Activated CD4-positive, CD25-positive, alpha-beta regulatory T cell treated with anti-CD3 and anti-CD28 coated beads, Interleukin-2, amount 50 U/mL, for 16 hours (primary cell): Measurements from ENCODE around the gene NUP214.

Experiments used
- DNase-seq: peaks from one replicate; pipeline ENCODE4 v3.0.0-alpha.2; 2020; ENCODE audit warnings: low read depth, low spot score

Gene NUP214

GRCh38 chr9:131125288-131126058 is at the start of gene NUP214:
Gene NUP214, plus strand, starts transcription at chr9:131125586. Its CDS starts 119 bp downstream, at chr9:131125705.
- DNase-seq, result peak; percentile 100

GRCh38 chr9:131076347-131077195 is 48.8 kb upstream of the NUP214 start:
- no peak for DNase-seq

- no peak for DNase-seq
These were observed 46.7 kb upstream of the NUP214 start for GRCh38 chr9:131078427-131079366.

GRCh38 chr9:131080589-131080988 is 44.8 kb upstream of the NUP214 start:
- DNase-seq, result no peak

GRCh38 chr9:131081868-131082267 is 43.5 kb upstream of the NUP214 start:
- no peak for DNase-seq

- DNase-seq, result no peak
These were observed 42.4 kb upstream of the NUP214 start for GRCh38 chr9:131082774-131083512.

GRCh38 chr9:131084661-131085369 is 40.6 kb upstream of the NUP214 start:
- DNase-seq, result no peak

GRCh38 chr9:131085370-131086122 is 39.8 kb upstream of the NUP214 start:
- no peak for DNase-seq

- DNase-seq, result no peak
These were observed 38.0 kb upstream of the NUP214 start for GRCh38 chr9:131087354-131087893.

GRCh38 chr9:131090025-131090787 is 35.2 kb upstream of the NUP214 start:
- no peak for DNase-seq

GRCh38 chr9:131091352-131091992 is 33.9 kb upstream of the NUP214 start:
- no peak for DNase-seq

- DNase-seq, result no peak
These were observed 33.4 kb upstream of the NUP214 start for GRCh38 chr9:131092030-131092429.

- no peak for DNase-seq
These were observed 32.6 kb upstream of the NUP214 start for GRCh38 chr9:131092548-131093440.

GRCh38 chr9:131094015-131094414 is 31.4 kb upstream of the NUP214 start:
- DNase-seq, result no peak

GRCh38 chr9:131094622-131095021 is 30.8 kb upstream of the NUP214 start:
- DNase-seq, result no peak

GRCh38 chr9:131095666-131096268 is 29.6 kb upstream of the NUP214 start:
- DNase-seq, result no peak
